ENCODE measurements around the gene COL23A1.
"Not testable (repeated sequence)": the region's sequence is repeated elsewhere in the genome, so short reads cannot be mapped to it uniquely, and the experiment has no call there.

Gene COL23A1

GRCh38 chr5:178248750-178249149, 341.4 kb downstream of the COL23A1 start:
- DNase-seq: no peak

GRCh38 chr5:178247481-178248456, 342.4 kb downstream of the COL23A1 start:
- DNase-seq: no peak

GRCh38 chr5:178246624-178247279, 343.4 kb downstream of the COL23A1 start:
- DNase-seq: no peak

DNA sequence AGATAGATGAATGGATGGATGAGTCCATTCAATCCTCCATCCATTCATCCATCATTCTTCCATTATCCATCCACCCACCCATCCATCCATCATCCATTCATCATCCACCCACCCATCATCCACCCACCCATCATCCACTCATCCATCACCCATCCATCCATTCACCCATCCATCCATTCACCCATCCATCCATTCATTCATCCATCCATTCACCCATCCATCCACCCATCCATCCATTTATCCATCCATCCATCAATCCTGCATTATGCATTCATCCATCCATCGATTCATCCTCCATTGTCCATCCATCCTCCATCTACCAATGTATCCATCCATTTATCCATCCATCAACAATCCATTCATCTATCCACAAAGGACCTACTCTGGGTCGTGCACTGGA, 344.8 kb downstream of the COL23A1 start:
- no peak for DNase-seq

DNA sequence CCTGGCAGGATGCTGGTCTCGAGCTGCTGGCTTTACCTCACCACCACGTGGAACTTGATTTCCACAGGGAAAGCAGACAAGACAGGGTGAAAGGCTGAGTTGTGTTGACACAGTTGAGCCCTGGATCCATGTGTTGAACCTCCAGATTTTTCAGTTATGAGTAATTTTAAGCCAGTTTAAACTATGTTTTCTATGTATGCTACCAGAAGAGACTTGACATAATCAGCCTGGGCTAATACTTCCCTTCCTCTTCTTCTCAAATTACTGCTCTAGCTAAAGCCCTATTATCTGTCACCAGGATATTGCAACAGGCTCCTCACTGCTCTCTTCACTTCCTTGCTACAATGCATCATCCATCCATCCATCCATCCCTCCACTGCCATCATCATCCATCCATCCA, 345.6 kb downstream of the COL23A1 start:
- peak; percentile 54 for DNase-seq

GRCh38 chr5:178242416-178242815, 347.8 kb downstream of the COL23A1 start:
- no peak for DNase-seq

DNA sequence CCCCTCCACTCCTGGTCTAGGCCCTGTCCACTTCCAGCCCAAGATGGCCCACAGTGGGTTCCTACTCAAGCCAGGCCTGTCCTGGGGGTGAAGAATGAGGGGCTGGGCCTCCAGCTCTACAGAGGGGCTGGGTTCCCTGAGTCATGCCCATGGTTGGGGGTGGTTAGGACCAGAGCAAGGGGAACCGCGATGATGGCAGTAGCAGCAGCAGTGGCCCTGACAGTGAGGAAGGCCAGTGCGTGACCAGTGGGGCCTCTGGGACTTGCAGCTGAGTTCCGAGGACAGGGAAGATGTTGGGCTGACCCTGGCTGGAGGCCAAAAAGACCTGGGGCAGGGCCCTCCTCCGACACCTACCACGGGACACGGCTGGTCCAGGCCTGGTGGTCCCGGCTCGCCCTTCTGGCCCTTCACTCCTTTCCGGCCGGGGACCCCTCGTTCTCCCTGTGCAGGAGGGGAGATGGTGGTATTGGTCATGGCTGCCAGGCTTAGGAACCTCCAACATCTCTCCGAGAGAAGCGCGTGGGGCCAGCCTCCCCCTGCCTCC, 348.4 kb downstream of the COL23A1 start:
- no peak for DNase-seq

- no peak for DNase-seq
These were observed 348.9 kb downstream of the COL23A1 start for GRCh38 chr5:178241231-178241663.

DNA sequence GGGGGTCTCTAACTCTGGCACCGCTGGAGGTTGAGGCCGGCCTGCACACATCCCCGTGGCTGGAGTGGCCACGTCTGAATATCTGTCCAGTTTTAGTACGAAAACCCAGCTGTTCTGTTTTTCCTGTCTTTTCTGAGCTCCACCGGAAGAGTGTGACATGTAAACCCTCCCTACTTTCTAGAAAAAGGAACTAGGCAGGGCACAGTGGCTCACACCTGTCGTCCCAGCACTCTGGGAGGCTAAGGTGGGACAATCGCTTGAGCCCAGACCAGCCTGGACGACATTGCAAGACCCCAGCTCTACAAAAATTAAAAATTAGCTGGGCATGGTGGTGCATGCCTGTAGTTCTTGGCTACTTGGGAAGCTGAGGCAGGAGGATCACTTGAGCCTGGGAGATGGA, 349.4 kb downstream of the COL23A1 start:
- DNase-seq: no peak

GRCh38 chr5:178240341-178240741, 349.9 kb downstream of the COL23A1 start:
- no peak for DNase-seq

- DNase-seq: not testable (repeated sequence)
These were observed 350.4 kb downstream of the COL23A1 start for GRCh38 chr5:178239626-178240301.

GRCh38 chr5:178238711-178239592, 351.2 kb downstream of the COL23A1 start:
- DNase-seq: no peak

DNA sequence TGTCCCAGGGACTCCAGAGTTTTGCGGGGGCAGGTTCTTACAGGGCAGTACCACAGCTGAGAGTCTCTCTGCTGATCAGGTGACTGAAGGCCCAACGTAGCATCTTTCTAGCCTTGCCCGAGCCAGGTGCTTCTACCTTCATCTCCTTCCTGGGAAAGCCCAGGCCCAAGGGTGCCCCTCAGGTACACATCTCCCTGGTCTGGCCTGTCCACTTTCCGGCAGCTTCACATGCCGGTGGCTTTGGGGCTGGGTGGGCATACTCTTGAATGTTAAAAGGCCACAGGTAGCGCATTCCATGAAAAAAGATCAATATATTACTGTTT, 351.9 kb downstream of the COL23A1 start:
- DNase-seq: no peak

- peak; percentile 49 for DNase-seq
These were observed 352.5 kb downstream of the COL23A1 start for GRCh38 chr5:178237431-178238312.

GRCh38 chr5:178236679-178237078, 353.5 kb downstream of the COL23A1 start:
- DNase-seq: peak; percentile 74

GRCh38 chr5:178236126-178236525, 354.1 kb downstream of the COL23A1 start:
- DNase-seq: no peak

DNA sequence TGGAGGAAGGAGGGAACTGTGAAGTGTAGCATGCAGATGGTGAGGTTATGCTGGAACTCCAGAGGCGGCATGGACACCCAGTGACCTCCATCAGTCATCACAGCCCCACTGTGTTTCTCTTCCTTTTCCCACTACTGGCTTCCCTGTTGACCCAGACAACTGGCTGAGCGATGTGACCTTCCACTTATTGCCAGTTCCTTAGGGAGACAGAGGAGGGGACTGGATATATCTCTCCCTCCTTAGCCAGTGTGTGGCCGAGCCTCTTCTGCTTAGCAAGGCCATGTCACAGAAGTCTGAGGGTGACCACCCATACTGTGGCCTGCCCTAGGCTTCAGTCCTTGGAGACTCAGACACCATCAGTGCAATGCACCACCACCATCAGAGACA, 354.6 kb downstream of the COL23A1 start:
- DNase-seq: peak; percentile 48

DNA sequence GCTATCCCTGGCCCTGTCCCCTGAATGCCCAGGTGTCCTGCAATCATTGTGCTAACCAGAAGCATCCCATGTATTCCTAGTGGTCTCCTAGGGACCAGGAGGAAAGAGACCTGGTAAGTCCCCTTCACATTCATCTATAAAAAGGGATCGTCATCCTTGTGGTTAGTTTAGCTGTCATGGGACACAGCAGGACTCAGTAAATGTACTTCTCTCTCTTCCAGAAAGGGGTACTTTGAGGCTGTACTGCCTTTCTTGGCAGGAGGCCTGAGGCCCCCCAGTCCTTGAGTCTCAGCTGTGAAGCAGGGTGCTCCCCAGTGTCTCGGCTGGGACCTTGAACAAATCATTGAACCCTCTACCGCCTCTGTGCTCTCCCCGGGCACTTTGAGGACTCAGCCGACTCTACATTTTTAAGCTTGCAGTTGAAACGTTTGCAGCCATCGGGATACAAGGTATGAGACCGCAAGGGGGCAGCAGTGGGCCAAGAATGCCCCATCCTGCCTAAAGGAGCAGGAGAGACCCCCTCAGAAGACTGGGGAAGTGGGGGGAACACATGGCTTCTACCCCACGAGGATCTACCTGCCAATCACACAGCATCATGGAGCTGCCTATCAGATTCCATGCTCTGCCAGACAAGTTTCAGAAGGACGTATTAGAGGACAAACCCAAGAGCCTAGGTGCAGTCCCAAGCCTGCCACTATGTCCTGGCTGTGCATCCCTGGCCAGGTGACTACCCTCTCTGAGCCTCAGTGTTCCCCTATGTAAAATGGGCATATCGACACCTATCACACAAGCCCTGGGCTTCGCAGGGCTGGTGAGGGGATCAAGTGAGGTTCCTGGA, 355.2 kb downstream of the COL23A1 start:
- peak; percentile 58 for DNase-seq

DNA sequence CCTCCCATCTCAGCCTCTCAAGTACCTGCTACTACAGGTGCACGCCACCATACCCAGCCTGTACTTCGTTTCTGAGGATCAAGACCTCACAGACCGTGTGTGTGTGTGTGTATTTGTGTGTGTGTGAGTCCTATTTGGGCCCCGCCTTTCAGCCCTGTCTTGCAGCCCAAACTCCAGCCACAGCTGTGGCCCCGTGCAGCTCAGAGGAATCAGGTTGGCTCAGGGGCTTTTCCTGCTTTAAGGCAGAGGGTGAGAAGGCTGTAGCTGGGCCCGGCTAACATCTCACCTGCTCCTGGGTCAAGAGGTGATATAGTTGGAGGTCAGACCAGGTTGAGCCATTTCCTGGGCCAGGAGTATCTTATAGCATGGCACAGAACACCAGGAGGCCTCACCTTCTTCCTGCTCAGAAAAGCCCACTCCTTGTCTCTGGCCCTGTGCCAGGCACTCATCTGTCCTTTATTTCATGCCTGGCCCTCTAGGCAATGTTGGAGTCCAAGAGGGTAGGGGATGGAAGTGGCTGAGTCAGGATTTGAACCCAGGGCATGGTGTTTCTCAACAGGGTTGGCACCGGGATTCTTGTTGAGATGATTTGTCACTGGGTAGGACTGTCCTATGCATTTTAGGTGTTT, 356.0 kb downstream of the COL23A1 start:
- DNase-seq: no peak

- DNase-seq: no peak
These were observed 357.2 kb downstream of the COL23A1 start for GRCh38 chr5:178232920-178233429.
